Measurements from ENCODE around the gene RTN4R.
A peak's percentile ranks its signal among the peaks of the same experiment; 100 is the strongest.
"Not testable (repeated sequence)": the region's sequence is repeated elsewhere in the genome, so short reads cannot be mapped to it uniquely, and the experiment has no call there.

Gene RTN4R

DNA sequence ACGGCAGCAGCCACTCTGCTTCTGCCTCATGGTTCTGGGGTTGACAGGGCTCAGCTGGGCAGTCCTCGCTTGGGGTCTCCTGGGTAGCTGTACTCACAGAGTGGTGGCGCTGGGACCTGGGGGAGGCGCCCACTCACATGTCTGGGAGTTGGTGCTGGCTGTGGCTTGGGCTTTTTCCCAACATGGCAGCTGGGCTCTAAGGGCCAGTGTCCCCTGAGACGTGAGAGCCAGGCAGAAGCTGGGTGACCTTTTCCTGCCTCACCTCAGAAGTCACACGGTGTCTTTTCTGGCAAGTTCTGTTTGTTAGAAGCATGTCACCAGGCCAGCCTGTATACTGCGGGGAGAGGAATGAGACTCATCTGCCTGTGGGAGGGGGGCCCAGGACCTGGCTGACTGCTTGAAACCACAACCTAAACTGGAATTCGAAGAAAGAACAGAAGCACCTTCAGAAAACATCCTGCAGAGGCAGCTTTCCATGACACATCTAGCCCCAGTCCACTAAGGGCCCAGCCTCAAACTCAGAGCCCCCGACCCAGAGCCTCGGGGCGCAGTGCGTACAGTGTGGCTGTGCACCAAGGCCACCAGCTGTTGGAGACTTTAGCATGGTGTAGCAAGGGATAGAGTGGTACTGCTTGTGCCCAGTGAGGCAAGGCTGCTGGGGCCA, 37.2 kb upstream of the RTN4R start:
- DNase-seq: not testable (repeated sequence)

DNA sequence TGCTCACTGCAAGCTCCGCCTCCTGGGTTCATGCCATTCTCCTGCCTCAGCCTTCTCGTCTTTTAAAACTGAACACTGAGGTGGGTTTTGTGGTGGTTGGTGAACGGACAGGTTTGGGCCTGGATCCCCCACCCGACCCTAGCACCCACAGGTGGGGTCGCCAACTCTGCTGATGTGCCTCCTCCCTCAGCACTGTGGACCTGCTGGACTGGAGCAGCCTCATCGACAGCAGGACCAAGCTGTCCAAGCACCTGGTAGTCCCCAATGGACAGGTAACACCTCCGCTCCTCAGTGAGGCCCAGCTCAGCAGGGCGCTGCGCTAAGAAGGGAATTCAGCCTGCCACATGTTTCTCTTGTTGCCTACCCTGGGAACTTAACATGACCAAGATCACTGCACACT, 36.5 kb upstream of the RTN4R start:
- no peak for DNase-seq

DNA sequence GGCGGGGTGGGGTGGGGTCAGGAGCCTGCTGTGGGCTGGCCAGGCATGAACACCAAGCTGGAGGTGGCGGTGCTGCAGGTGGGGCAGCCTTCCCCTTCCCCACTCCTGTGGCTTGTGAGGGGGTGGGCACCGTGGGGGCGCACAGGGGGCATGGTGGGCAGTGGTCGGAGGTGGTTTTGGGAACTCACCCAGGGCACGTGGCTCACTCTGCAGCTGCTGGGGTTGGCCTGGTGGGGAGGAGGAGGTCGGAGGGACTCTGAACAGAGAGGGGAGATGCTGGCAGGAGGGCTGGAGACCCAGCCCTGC, 35.1 kb upstream of the RTN4R start:
- not testable (repeated sequence) for DNase-seq

DNA sequence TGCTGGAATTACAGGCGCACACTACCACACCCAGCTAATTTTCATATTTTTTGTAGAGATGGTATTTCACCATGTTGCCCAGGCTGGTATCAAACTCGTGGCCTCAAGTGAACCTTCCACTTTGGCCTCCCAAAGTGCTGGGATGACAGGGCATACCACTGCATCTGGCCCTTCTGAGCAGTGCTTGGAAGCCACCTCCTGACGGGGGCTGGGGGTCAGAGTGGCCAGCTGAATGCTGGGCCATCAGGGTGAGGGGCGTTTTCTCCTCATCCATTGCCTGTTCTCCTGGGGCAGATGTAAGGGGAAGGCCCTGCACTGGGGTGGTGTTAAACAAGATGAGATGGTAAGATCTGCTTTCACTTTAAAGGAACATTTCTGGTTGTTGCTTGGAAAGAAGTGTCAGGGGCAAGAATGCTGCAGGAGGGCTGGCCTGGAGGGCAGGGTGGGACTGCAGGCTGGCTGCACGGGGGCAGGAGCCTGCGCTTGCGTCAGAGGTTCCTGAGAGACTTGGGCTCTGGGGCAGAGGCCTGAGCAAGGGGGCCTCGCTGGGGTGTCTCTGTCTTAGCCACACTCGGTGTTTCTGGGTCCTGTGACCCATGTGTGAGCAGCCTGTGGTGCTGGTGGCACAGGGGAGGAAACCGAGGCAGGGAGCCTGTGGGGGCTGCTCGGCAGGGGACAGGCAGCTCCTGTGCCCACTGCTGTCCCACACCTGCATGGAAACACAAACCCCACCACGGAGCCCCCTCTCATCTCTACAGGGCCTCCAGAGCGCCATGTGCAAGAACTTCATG, 34.5 kb upstream of the RTN4R start:
- no peak for DNase-seq

DNA sequence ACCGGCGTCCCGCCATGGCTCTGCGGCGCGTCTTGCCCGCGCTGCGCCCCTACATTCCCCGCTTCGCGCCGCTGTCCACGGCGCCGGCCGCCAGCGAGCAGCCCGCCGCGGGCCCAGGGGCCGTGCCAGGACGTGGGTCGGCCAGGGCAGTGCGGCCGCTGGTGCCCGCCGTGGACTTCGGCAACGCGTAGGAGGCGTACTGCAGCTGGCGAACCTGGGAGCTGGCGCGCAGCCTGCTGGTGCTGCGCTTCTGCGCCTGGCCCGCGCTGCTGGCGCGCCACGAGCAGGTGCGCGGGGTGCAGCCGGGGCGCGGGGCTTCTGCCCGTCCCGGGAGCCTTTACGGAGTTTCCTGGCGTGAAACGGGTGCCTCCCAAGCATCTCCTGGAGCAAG, 31.6 kb upstream of the RTN4R start:
- no peak for DNase-seq

DNA sequence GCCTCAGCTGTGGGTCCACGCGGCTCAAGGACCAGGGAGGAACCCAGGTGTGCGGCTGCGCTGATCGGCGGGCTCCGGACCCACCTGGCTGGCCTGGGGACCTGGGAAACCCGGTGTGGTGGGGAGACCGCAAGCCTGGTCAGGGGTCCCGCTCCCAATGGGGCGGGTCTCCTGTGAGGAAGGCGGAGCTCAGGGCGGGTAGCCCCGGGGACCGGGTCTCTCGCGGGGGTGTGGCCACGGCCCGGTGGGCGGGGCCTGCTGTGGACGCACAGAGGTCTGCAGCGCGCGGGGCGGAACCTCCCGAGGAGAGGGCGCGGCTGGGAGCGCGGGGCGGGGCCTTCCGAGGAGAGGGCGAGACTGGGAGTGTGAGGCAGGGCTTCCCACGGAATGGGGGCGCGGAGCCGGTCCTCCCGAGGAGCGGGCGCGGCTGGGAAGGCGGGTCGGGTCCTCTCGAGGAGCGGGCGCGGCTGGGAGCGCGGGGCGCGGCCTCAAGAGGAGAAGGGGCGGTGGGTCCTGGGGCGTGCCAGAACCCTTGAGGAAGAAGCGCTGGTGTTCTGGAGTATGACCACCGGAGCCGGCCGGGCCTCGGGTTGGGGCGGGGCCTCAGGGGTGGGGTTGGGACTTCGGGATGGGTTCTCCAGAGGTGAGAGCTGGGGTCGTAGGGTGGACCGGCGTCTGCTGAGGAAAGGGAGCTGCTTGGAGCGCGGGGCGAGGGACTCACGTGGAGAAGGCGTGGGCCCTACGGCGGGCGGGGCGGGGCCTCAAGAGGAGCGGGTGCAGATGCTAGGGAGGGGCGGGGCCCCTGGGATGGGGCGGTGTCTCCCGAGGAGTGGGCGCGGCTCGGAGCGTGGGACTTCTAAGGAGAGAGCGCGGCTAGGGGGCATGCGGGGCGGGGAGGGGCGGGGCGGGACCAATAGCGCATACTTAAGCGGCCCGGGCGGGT, 31.0 kb upstream of the RTN4R start:
- DNase-seq: peak; percentile 79

DNA sequence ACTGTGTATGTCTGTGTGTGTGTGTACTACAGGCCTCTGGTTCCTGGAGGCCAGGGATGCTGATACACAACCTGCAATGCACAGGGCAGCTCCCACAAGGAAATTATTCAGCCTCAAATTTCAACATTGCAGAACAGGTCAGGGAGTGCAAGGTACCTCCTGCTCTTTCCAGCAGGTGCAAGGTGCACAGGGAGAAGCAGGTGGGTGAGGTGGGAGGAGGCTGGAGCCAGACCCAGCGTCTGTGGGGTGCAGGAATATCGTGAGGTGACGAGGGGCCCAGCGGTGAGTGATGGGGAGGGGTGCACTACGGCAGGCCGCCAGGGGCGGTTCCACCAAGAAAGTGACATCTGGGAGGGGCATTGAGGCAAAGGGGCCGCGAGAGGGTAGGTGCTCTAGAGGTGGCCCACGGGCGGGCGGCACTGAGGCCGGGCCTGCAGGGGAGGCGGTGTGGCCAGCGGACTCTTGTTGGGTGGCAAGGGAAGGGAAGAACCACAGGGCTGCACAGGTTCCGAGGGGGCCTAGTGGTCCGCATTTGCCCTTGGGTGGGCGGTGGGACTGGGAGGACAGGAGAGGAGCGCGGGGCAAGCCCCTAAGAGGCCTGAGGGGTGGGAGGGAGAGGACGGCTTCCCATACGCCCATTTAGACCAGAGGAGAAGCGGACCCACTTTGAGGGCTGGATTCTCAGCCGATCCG, 30.1 kb upstream of the RTN4R start:
- DNase-seq: no peak

DNA sequence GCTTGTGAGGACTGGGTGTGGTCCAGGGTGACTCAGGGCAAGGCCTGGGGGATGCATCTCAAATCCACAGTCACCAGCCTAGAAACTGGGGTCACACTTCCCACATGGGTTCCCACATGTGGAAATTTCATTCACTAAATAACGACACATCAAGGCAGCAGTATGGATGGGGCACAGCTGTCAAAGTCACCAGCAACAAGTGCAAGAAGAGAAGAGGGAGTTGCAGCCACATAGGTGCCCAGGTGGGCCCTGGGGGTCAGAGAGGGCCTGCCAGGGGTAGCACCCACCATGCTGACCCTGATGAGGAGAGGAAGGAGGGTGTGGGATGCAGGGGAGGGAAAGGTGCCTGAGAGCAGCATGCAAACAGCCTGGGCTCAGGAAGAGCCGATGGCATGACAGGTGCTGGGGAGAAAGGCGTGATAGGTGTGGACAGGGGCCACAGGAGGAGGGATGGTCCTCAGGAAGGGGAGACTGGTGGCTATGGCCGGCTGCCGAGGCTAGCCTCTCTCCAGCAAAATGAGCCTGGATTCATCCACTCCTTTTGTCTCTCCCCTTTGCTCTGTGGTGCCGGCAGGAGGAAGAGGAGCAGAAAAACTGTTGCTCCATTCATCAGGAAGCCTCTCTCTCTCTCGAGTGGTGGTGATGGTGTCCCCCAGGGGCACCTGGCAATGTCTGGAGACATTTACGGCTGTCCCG, 29.4 kb upstream of the RTN4R start:
- DNase-seq: no peak

DNA sequence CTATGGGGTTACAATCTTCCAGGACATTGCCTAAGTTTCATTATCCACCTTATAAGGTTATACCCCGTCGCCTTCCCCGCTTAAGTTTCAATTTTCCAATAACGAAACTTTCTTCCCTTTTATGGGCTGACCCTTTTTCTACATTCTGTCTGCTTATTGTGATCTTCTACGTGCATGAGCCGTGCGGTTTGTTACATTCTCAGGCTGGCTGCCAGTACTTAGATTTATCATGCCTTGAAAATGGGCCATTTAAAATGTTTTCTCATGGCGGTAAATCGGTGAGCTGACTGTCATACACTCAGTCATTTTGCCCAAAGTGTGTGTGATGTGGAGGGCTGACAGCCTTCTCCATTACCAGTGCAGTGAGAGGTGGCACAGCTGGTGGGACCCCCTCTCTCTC, 28.5 kb upstream of the RTN4R start:
- DNase-seq: no peak

DNA sequence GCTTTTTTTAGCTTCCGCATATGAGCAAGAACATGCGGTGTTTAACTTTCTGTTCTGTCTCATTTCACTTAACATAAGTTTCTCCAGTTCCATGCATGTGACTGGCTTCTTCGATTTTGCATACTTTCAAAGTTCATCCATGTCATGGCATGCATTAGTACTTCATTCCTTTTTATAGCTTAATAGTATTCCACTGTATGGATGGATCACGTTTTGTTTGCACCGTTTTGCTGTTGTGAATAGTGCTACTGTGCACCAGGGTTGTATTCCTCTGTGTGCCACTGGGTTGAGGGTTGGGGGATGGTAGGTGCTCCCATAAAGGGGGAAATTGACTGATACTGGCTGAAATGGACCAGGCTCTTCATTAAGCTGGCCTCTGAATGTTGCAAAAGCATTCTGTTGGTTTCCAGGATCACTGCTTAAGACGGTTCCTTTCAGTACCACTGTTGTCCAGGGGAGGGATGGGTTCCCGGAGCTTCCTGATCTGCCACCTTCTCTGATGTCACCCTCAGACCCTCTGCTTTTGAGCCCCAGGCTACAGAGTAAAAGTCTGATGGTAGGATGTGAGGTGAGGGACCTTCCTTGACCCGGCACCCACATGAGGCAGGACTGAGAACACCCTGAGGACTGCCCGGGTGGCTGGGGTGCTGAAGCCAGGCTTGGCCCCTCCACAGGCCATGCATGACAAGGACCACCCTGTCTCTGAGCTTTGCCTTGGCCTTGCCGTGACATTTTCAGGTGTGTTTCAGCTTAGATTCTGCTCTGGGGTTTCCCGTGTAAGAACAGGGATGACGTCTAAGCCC, 27.3 kb upstream of the RTN4R start:
- DNase-seq: no peak

DNA sequence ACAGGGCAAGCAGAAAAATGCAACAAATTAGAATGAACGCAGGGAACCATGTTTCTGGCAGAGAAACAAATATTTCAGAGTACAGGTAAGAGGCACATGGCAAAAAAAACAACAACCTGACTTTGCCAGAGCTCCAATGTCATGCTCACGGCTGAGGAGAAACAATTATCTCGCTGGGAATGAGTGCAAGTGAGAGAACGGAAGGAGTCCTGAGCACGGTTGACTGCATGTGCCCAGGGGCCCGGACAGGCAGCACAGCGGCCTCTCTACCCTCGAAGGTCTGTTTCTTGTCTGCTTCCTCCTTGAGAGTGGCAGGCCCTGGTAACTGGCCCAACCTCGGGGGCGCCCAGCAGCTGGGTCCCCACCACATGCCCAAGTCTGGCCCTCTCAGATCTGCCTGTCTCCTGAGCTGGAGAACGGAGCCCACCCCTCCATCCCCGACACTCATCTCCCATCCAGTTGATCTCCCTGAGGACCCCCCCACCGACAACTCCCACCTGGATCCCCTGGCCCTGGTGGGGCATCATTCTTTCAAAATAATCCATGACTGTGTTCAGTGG, 24.6 kb upstream of the RTN4R start:
- DNase-seq: no peak

DNA sequence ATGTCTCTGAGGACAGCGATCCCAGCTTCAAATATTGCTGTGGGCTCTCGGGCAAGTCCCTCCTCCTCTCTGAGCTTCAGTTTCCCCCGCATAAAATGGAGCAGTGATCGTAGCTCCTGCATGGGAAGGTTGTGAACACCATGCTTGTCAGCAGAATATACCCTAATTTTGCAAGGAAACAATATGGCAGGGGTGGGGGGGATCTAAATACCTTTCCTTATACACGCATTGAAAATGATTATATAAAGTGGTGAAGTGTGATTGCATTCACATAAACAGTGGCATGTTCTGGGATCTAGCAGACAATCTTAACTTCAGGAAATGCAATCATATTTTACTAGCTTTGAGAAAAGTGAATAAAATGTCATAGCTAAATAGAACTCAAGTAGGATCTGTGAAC, 24.0 kb upstream of the RTN4R start:
- DNase-seq: no peak

DNA sequence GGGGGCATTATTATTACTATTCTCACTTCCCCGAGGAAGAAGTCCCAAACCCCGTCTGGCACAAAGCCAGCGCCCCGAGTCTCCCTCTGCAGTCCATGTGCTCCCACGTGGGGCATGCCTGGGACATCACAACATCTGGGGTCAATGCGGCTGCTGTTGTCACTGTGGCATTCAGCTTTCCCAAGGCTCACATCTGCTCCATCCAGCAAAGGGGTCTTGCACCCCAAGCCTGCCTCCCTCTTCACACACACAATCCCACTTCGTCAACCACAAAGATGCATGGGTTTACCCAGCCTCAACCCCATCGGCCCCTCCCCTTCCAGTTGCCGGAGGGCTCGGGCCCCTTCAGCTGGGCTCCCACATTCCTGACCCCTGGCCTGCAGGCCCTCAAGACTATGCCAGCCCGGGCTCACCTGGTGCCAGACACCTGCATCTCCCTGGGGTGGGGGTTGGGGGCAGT, 23.5 kb upstream of the RTN4R start:
- no peak for DNase-seq

DNA sequence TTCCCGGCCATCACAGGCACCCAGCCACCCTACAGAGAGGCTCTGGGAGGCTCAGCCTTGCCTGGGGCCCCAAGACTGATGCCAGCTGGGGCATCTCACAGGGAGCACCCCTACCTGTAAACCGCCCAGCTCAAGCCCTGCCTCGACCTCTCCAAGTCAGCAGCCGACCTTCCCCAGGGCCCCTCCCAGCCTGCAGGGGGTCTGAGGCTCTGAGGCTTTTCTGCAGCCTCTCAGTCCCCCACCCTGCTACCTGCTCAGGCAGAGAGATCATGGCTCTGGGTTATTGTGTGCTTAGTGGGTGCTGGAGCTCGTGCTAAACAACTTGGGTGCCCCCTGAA, 23.1 kb upstream of the RTN4R start:
- no peak for DNase-seq

DNA sequence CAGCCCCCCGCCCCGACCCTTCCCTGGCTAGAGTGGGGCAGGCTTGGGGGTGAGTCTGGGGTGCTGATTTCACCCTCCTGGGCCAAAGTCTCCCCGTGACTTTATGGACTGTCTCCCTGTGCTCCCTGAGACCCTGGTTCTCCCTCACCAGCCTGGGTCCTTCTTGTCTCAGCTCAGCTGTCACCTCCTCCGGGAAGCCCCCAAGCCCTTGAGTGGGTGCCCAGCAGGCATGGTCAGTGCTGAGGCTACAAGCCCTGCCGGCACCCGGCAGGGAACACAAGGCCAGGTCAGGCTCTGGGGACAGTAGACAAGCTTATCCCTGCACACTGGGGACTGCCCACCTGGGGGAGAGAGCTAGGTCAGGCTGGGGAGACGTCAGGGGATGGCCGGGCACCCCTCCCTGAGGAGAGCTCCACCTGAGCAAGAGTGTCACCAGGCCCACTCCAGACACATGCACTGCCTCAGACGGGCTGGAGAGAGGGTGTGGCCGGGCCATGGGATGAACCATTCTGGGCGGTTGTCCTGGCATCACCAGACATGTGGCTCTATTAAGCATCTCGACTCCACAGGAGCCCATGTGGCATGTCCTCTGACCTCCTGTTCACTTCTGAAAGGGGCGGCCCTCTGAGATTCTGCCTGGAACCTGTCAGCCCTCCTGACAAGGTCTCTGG, 22.6 kb upstream of the RTN4R start:
- DNase-seq: no peak

DNA sequence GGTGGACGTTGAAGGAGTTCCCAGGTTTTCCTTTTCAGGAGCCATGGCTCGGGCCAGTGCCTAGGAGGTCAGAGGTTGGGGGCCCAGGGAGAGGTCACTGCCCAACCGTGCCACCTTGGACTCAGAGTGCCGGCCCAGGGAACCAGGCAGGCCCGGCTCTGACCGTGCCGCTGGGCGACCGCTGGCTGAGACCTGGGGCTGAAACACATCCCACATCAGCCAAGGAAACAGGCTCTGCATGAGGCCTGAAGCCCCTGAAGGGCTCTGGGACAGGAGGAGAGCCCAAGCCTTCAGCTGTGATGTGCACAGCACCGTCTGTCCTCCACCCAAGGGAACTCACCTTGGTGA, 21.9 kb upstream of the RTN4R start:
- DNase-seq: no peak

DNA sequence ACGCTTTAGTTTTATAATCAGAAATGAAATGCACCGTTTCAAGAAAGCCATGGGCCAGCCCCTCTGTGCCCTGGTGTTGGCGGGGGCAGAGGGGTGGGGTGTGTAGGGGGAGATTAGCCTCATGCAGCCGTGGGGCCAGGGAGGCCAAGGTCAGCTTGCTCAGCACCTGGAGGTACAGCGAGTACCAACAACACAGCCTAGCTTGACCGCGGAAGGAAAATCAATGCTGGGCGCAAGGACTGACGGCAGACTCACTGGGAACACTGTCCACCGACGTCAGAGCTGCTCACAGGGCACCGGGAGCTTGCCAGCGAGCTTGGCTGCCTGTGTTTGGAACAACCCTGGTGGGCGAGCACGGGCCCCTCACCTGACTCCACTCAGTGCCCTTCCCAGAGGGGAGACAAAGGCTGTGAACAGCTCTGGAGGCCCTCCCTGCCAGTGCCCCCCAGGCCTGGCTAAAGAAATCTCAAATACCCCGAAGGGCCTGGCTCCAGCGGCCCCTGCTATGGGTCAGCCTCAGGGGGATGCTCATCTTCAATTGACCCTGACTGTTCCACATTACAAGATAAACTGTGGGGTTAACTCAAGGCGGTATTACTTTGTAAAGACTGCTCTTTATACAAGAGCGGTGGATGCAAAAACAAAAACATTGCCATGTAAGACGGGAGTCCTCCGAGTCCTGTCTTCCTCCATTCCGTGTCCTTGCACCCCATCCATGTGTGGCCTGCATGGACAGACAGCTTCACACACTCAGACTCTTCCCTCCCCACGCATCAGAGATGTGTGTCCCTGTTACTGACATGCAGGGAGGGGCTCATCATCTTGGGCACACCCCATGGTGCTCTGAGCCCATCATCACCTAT, 21.3 kb upstream of the RTN4R start:
- not testable (repeated sequence) for DNase-seq

DNA sequence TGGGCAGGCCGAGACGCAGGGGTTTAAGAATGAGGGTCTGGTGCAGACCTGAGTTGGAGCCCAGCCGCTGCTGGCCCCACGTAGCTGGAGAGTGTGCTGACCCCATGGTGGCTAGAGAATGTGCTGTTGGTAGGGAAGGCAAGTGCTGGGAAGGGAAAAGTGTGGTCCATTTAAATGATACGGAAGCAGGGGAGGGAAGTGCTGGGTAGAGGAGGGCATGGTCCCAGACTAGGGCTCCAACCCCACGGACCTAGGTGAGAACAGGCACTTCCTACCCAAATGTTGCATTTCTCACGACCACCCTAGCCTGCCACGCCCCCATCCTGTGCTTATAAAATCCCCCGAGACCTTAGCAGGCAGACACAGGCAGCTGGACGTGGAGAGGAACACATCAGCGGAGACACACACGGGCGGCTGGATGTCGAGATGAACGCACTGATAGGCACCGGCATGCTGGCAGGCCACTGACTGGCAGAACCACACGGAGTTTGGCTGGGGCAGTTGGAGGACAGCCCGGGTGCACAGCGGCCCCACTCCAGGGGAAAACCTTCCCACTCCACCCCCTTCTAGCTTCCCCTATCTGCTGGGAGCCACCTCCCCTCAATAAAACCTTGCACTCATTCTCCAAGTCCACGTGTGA, 18.8 kb upstream of the RTN4R start:
- DNase-seq: not testable (repeated sequence)

DNA sequence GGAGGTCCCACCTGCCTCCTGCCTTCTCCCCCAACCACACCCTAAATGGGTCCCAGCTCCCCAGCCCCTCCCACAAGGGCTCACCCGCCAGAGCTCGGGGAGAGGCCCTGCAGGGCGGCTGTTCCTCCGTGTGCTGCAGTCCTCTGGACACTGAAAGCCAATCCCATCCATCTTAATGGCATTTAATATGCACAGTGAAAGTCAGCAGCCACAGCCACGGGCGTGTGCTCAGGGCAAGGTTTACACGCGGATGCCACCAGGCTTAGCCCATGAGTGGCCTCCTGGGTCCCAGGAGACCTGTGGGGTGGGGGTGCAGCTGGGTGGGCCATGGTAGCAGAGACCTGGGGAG, 18.2 kb upstream of the RTN4R start:
- not testable (repeated sequence) for DNase-seq
